MM.1S (cell line): ENCODE results near the gene PRUNE2.

Source experiments
- DNase-seq: peaks from one replicate; pipeline ENCODE4 v3.0.0-alpha.2; 2015
- H2AFZ ChIP-seq: fragments of 300-600 bp; sonication (generic); 2 replicates; pipeline ENCODE4 v1.6.0; 2016; ENCODE audit warnings: antibody characterized with exemption, low read length
- H3F3A ChIP-seq: fragments of 300-600 bp; sonication (generic); 2 replicates; pipeline ENCODE4 v1.6.1; 2016; ENCODE audit warnings: mild to moderate bottlenecking, antibody characterized with exemption, low read length, moderate library complexity, mixed read lengths; ENCODE audit not compliant: insufficient read depth
- H3K27ac ChIP-seq: fragments of 300-600 bp; sonication (generic); 2 replicates; pipeline ENCODE4 v1.5.1; 2016; ENCODE audit warnings: mild to moderate bottlenecking, low read length
- H3K27me3 ChIP-seq: fragments of 300-600 bp; sonication (generic); replicated peaks from 2 replicates; pipeline ENCODE4 v1.6.0; 2016; ENCODE audit warnings: low read length; ENCODE audit not compliant: insufficient read depth
- H3K36me3 ChIP-seq: fragments of 300-600 bp; sonication (generic); replicated peaks from 2 replicates; pipeline ENCODE4 v1.6.1; 2016; ENCODE audit warnings: mild to moderate bottlenecking, low read length, mixed read lengths; ENCODE audit not compliant: insufficient read depth
- H3K4me1 ChIP-seq: fragments of 300-600 bp; sonication (generic); 2 replicates; pipeline ENCODE4 v1.6.1; 2016; ENCODE audit warnings: low read length, mixed read lengths
- H3K4me2 ChIP-seq: fragments of 300-600 bp; sonication (generic); 2 replicates; pipeline ENCODE4 v1.6.0; 2016; ENCODE audit warnings: low read depth, low read length
- H3K4me3 ChIP-seq: fragments of 300-600 bp; sonication (generic); 2 replicates; pipeline ENCODE4 v1.5.1; 2016; ENCODE audit warnings: low read length, mixed read lengths
- H3K79me2 ChIP-seq: fragments of 300-600 bp; sonication (generic); 2 replicates; pipeline ENCODE4 v1.6.1; 2016; ENCODE audit warnings: mixed run types, low read length, mixed read lengths
- H3K9ac ChIP-seq: fragments of 300-600 bp; sonication (generic); 2 replicates; pipeline ENCODE4 v1.6.1; 2016; ENCODE audit warnings: low read length, mixed read lengths
- H3K9me2 ChIP-seq: fragments of 300-600 bp; sonication (generic); replicated peaks from 2 replicates; pipeline ENCODE4 v1.6.1; 2016; ENCODE audit warnings: mild to moderate bottlenecking, low read length, mixed read lengths; ENCODE audit not compliant: insufficient read depth
- H3K9me3 ChIP-seq: fragments of 300-600 bp; sonication (generic); replicated peaks from 2 replicates; pipeline ENCODE4 v1.6.1; 2016; ENCODE audit warnings: mild to moderate bottlenecking, low read length, mixed read lengths; ENCODE audit not compliant: insufficient read depth
- H4K20me1 ChIP-seq: fragments of 300-600 bp; sonication (generic); 2 replicates; pipeline ENCODE4 v1.6.1; 2016; ENCODE audit warnings: mild to moderate bottlenecking, low read length, moderate library complexity, mixed read lengths; ENCODE audit not compliant: insufficient read depth
- CTCF ChIP-seq: fragments of 300-600 bp; sonication (generic); IDR thresholded peaks from 2 replicates; pipeline ENCODE4 v1.5.1; 2016; ENCODE audit warnings: antibody characterized with exemption, low read length, mixed read lengths
- EZH2 ChIP-seq: fragments of 300-600 bp; sonication (generic); optimal IDR thresholded peaks from 2 replicates; pipeline ENCODE3; 2017; ENCODE audit warnings: low read depth, mild to moderate bottlenecking, antibody characterized with exemption, low read length, mixed read lengths
- EZH2phosphoT487 ChIP-seq: fragments of 300-600 bp; sonication (generic); IDR thresholded peaks from 2 replicates; pipeline ENCODE4 v1.6.1; 2018; ENCODE audit warnings: antibody characterized with exemption, low read length

PRUNE2 gene

GRCh38 chr9:76609285-76610010 lies 296.5 kb downstream of the PRUNE2 start:
- no peak overlapping the region for H3K27ac ChIP-seq
- no peak overlapping the region for H3K4me3 ChIP-seq
- TF ChIP-seq EZH2phosphoT487 (no peak), EZH2 (no peak), CTCF (no peak)
- no peaks in the 10 kb centered on the region for H3F3A ChIP-seq
- no peaks in the 10 kb centered on the region for H4K20me1 ChIP-seq
- no peaks in the 10 kb centered on the region for H3K27me3 ChIP-seq
- H3K9me3 ChIP-seq, result no peaks in the 10 kb centered on the region
- H3K4me1 ChIP-seq, result no peaks in the 10 kb centered on the region; the same call in 1 of the 2 replicates
- H3K79me2 ChIP-seq, result no peaks in the 10 kb centered on the region
- no peak overlapping the region for H2AFZ ChIP-seq
- H3K4me2 ChIP-seq, result no peak overlapping the region
- H3K9me2 ChIP-seq, result no peaks in the 10 kb centered on the region
- H3K36me3 ChIP-seq, result no peaks in the 10 kb centered on the region
- no peak for DNase-seq
- no peak overlapping the region for H3K9ac ChIP-seq

- Histone ChIP-seq H3K27me3 (no peaks in the 10 kb centered on the region), H4K20me1 (no peaks in the 10 kb centered on the region), H3K9ac (no peak overlapping the region), H3K4me1 (no peaks in the 10 kb centered on the region; the same call in 1 of the 2 replicates), H3K4me3 (no peak overlapping the region), H3K9me2 (no peaks in the 10 kb centered on the region), H3K79me2 (no peaks in the 10 kb centered on the region), H2AFZ (no peak overlapping the region), H3K9me3 (no peaks in the 10 kb centered on the region), H3F3A (no peaks in the 10 kb centered on the region), H3K27ac (no peak overlapping the region), H3K4me2 (no peak overlapping the region), H3K36me3 (no peaks in the 10 kb centered on the region)
- DNase-seq, result no peak
- no peak for TF ChIP-seq EZH2phosphoT487
- no peak for TF ChIP-seq EZH2
- TF ChIP-seq CTCF, result no peak
These were observed 297.2 kb downstream of the PRUNE2 start for GRCh38 chr9:76608575-76609273.

GRCh38 chr9:76607730-76608436 lies 298.0 kb downstream of the PRUNE2 start:
- no peak overlapping the region for H3K4me3 ChIP-seq
- H3K79me2 ChIP-seq, result no peaks in the 10 kb centered on the region
- DNase-seq, result no peak
- no peaks in the 10 kb centered on the region; the same call in 1 of the 2 replicates for H3K4me1 ChIP-seq
- TF ChIP-seq EZH2phosphoT487 (no peak), CTCF (no peak), EZH2 (no peak)
- no peaks in the 10 kb centered on the region for H4K20me1 ChIP-seq
- H3K9me2 ChIP-seq, result no peaks in the 10 kb centered on the region
- H3F3A ChIP-seq, result no peaks in the 10 kb centered on the region
- no peak overlapping the region for H2AFZ ChIP-seq
- H3K4me2 ChIP-seq, result no peak overlapping the region
- H3K27me3 ChIP-seq, result no peaks in the 10 kb centered on the region
- no peak overlapping the region for H3K27ac ChIP-seq
- H3K36me3 ChIP-seq, result no peaks in the 10 kb centered on the region
- no peak overlapping the region for H3K9ac ChIP-seq
- H3K9me3 ChIP-seq, result no peaks in the 10 kb centered on the region
